GM13976 (cell line): ENCODE data around the gene SEMA5A.

Experiments
- DNase-seq: peaks from one replicate; pipeline ENCODE4 v3.0.0; 2012; ENCODE audit warnings: low spot score
- CTCF ChIP-seq: IDR thresholded peaks from 2 replicates; pipeline ENCODE4 v1.5.1; 2012; ENCODE audit warnings: borderline replicate concordance, mild to moderate bottlenecking; ENCODE audit not compliant: insufficient read depth; ENCODE audit errors: extremely low read depth, missing control alignments, control extremely low read depth
- in situ Hi-C: fragments of 300-500 bp; cut with MboI; formaldehyde crosslinking; loops from one replicate; pipeline ENCODE4 v1.12.0; 2022; ENCODE audit warnings: low sequenced_read_pairs, mixed read lengths, inconsistent platforms; ENCODE audit not compliant: unreplicated experiment

SEMA5A gene

GRCh38 chr5:9071524-9071923 lies 474.4 kb downstream of the SEMA5A start:
- TF ChIP-seq CTCF, result no peak
- DNase-seq, result no peak
- in situ Hi-C loops, result no loop called here

DNA sequence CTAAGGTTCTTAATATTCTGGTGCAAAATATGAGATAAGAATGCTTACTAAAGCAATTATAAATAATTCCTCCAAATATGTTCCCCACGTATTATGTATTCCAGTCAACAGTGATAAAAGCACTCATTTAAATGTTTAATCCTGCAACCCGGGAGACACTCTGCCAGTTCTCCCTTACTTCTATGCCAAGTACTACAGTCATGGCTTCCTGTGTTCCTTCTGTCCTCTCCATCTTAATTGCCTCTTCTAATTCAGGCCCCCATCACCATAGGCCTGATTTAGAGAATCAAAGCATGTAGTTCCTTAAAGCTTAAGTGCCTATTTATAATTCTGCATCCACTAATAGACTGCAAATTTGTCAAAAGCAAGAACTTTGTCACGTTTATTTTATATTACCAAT lies 474.8 kb downstream of the SEMA5A start:
- in situ Hi-C loops, result no loop called here
- TF ChIP-seq CTCF, result no peak
- DNase-seq, result no peak

GRCh38 chr5:9069650-9070049 lies 476.2 kb downstream of the SEMA5A start:
- in situ Hi-C loops, result no loop called here
- DNase-seq, result no peak
- no peak for TF ChIP-seq CTCF

- in situ Hi-C loops, result no loop called here
Measured at GRCh38 chr5:9067154-9067553, 478.7 kb downstream of the SEMA5A start.

DNA sequence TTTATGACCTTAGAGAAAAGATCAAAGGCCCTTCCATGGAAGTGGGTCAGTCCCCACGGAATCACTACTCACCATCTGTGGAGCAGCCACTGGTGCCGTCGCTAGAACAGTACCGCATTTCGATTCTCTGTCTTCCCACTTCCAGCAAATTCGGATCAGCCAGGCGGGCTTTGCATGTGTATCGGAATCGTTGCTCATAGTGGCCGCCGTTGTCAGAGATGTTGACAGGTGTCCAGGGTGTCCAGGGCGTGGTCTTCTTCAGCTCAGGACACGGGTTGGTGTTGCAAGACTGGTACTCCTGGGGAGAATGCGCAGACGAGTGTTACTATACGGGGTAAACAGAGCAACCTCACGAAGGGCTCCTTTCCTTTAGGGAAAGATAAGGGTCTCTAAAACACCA lies 479.5 kb downstream of the SEMA5A start:
- in situ Hi-C loops, result no loop called here
- TF ChIP-seq CTCF, result no peak
- DNase-seq, result no peak

More at GRCh38 chr5:9067154-9067553, 478.7 kb downstream of the SEMA5A start:
- TF ChIP-seq CTCF, result no peak
- no peak for DNase-seq

DNA sequence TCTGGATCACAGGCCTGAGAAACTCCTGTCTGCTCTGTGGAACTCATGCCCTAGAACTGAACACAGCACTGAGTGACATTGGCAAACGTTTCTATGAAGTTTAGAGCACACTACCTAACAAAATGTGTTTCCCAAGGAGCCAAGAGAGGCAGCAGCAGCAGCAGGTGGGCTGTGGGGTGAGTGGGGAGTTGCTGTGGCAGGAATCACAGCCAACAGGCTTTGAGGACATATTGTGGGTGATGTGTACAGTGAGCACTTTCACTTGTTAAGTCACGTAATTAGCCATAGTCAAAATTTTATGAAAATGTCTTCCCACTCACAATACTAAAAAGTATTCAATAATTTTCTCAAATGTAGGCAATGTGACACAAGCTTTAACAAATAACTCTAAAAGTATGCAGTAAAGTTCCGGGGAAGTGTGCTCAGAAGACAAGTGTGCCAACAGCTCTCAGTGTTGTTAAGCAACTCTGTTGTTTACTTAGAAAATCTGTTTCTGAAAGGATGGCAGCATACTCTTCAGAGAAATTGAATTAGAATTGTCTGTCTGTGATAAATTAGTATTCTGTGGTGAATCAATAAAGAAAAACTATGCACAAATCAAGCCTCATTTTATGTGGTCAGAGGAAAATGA lies 482.1 kb downstream of the SEMA5A start:
- DNase-seq, result no peak
- in situ Hi-C loops, result no loop called here
- no peak for TF ChIP-seq CTCF

DNA sequence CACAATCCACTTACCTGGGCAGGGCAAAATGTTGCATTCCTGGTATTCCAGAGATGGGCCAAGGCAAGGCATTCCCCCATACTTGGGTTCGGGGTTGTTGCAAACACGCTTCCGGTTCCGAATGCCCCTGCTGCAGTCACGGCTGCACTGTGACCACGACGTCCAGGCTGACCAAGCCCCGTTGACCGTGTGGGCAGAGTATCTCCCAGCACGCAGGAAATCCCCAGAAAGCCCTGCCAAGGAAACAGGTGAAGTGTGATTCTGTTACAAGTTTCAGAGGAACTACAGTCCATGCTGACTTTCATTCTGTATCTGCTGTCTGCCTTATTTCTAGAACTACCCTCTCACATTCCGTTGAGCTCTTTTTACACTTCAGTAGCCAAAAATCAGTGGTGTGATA lies 483.0 kb downstream of the SEMA5A start:
- TF ChIP-seq CTCF, result no peak
- in situ Hi-C loops, result no loop called here
- DNase-seq, result peak; percentile 34
